Psoas muscle (tissue), 8 donors: Measurements from ENCODE around the gene BEST2. TPM values are rescaled to one million over a fixed set of nuclear protein-coding genes. Genes with fewer than 3 reads are reported as not detected.
A peak's percentile ranks its signal among the peaks of the same experiment; 100 is the strongest.

Experiments
- ATAC-seq, 4 donors: fragments of 200-7000 bp; cut with Tn5 transposase; one replicate each; pipeline ENCODE4 v1.9.1; 2020; ENCODE audit warnings: moderate library complexity in 3 of 4, mild to moderate bottlenecking in 2 of 4
- DNase-seq, 2 donors: peaks; one replicate each; pipeline ENCODE4 v3.0.0-alpha.2; 2020
- H3K27ac ChIP-seq: fragments of 200-600 bp; one replicate; pipeline ENCODE4 v1.8.0; 2022
- H3K27me3 ChIP-seq, 3 donors: fragments of 200-600 bp in 1 of 3; one replicate each; pipeline versions ENCODE4 v1.6.1 to v1.8.0; 2013 to 2022; ENCODE audit warnings: low read length in 2 of 3, mild to moderate bottlenecking in 2 of 3, moderate library complexity in 1 of 3; ENCODE audit not compliant: insufficient read depth in 3 of 3
- H3K36me3 ChIP-seq, 2 donors: fragments of 200-600 bp in 1 of 2; one replicate each; pipeline versions ENCODE4 v1.6.1 to v1.8.0; 2013 to 2022; ENCODE audit warnings: low read depth in 1 of 2, mild to moderate bottlenecking in 1 of 2, moderate library complexity in 1 of 2; ENCODE audit not compliant: insufficient read depth in 1 of 2
- H3K4me1 ChIP-seq: fragments of 200-600 bp; one replicate; pipeline ENCODE4 v1.8.0; 2022
- H3K4me3 ChIP-seq: fragments of 200-600 bp; one replicate; pipeline ENCODE4 v1.8.0; 2022; ENCODE audit warnings: mild to moderate bottlenecking
- H3K9me3 ChIP-seq: fragments of 200-600 bp; one replicate; pipeline ENCODE4 v1.8.0; 2022
- WGBS, 3 donors: extraction: QIAGEN DNeasy Blood & Tissue Kit; methylation state at CpG; one replicate each; pipeline versions ENCODE4 v1.1.6 to v1.1.7; 2013; 5-methylcytosine and 5-hydroxymethylcytosine counted together
- intact Hi-C, 2 donors: fragments of 100-400 bp; cut with DNase I; formaldehyde crosslinking; loops; one replicate each; pipeline versions ENCODE4 v1.11.0 to v1.14.2; 2022
- polyA plus RNA-seq, 3 donors: library from polyadenylated mRNA; stranded (reverse); fragments of 200-250 nt; gene quantifications; one replicate each; pipeline ENCODE4 v1.2.3, GENCODE V29; 2013
- total RNA-seq, 4 donors: library from RNA; stranded (reverse); fragmentation: NEBNext Ultra II Directional in 2 of 4; extraction: Animal tissue kit (Norgen Biotek cat#: 25700) in 2 of 4; gene quantifications; one replicate each; pipeline versions ENCODE4 v1.2.1 to v1.2.4, GENCODE V29; 2021 to 2023
- TF ChIP-seq, protein P1 (sequence below): fragments of 200-600 bp; IDR thresholded peaks from one replicate; pipeline ENCODE4 v1.8.0; 2022; ENCODE audit warnings: antibody characterized with exemption
- donor health status: healthy with polysubstance abuse.
- donor health status: DM: no; HTN: no; CAD: no; lungs with moderate emphysema.
- donor health status: Bipolar disorder and iron deficiency.
- donor health status: healthy.
- donor health status: DM: yes; HTN: yes; CAD: no.
- donor health status: DM: no; HTN: no; CAD: no.
- donor health status: DM: no; HTN: no; CAD: no.
- donor health status: DM: yes; HTN: yes; CAD: no.

The BEST2 gene
- total and polyA plus RNA-seq, 7 donors: 0.04 to 0.37 (median 0.08) TPM; not detected in 4

GRCh38 chr19:12779162-12779993, 27.8 kb downstream of the BEST2 start:
- peak; percentile 75 to 79 for DNase-seq
- 39 to 54% (median 51%) methylated on average over 15 of the region's 15 CpGs for WGBS, 3 donors
- intact Hi-C loops: no loop called here
- no peaks in the 10 kb centered on the region for H3K9me3 ChIP-seq
- H3K4me3 ChIP-seq: peak overlapping the region; percentile 86
- H3K4me1 ChIP-seq: peaks cover 36% of the 10 kb centered on the region
- no peaks in the 10 kb centered on the region for H3K27me3 ChIP-seq
- peak in 1 of 4 donors; percentile 3 for ATAC-seq
- peak overlapping the region; percentile 88 for H3K27ac ChIP-seq
- TF ChIP-seq, protein P1, sequence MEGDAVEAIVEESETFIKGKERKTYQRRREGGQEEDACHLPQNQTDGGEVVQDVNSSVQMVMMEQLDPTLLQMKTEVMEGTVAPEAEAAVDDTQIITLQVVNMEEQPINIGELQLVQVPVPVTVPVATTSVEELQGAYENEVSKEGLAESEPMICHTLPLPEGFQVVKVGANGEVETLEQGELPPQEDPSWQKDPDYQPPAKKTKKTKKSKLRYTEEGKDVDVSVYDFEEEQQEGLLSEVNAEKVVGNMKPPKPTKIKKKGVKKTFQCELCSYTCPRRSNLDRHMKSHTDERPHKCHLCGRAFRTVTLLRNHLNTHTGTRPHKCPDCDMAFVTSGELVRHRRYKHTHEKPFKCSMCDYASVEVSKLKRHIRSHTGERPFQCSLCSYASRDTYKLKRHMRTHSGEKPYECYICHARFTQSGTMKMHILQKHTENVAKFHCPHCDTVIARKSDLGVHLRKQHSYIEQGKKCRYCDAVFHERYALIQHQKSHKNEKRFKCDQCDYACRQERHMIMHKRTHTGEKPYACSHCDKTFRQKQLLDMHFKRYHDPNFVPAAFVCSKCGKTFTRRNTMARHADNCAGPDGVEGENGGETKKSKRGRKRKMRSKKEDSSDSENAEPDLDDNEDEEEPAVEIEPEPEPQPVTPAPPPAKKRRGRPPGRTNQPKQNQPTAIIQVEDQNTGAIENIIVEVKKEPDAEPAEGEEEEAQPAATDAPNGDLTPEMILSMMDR: no peak
- no peaks in the 10 kb centered on the region for H3K36me3 ChIP-seq

- H3K9me3 ChIP-seq: no peaks in the 10 kb centered on the region
- TF ChIP-seq, protein P1: no peak
- ATAC-seq (no peak), DNase-seq (no peak)
- peak overlapping the region; percentile 82 for H3K27ac ChIP-seq
- no peaks in the 10 kb centered on the region for H3K27me3 ChIP-seq
- peak overlapping the region; percentile 60 for H3K4me3 ChIP-seq
- no peaks in the 10 kb centered on the region for H3K36me3 ChIP-seq
- intact Hi-C loops: no loop called here
- WGBS, 3 donors: 2% methylated on average over 11 to 12 of the region's 12 CpGs
- H3K4me1 ChIP-seq: peaks cover 35% of the 10 kb centered on the region
Measured at GRCh38 chr19:12782174-12782423, 30.5 kb downstream of the BEST2 start.

DNA sequence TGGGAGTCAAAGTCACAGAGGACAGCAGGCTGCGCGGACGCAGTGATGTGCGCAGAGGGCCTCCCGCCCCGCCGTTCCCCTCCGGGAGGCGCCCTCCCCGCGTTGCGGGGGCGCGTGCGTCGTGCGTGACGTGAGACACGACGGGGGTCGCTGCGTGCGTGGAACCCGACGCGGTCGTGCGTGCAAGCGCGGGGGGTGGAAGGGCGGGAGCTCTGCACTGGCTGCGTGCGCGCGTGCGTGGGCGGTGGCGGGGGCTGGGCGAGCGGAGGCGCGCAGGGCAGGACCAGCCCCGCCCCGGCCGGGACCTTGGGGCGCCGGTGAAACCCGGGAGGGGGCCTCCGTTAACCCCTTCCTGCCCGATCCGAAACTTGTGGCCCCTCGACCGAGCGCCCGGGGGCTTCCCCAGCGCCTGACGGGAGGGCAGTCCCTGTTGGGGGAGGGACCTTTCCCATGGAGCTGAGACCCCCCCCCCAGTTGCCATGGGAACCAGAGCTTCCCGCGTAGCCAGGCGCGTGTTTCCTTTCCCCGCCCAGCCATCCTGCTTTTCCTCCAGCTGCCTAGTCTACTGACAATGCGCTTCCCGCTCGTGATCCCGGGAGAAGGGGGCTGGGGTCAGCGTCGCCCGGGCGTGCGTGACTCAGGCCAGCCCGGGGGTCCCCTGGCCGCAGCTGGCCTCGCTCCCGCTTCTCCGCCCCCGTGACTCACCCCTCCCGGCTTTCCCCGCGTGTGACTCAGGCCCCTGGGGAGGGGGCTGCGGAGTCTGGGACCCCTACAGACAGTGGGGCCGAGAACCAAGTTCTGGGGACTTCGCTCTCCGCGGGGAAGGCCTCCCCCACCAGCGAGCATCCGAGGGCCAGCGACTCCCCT, 31.1 kb downstream of the BEST2 start:
- Histone ChIP-seq H3K4me3 (peak overlapping the region; percentile 60), H3K27me3 (no peaks in the 10 kb centered on the region), H3K9me3 (no peaks in the 10 kb centered on the region), H3K36me3 (no peaks in the 10 kb centered on the region), H3K27ac (peak overlapping the region; percentile 82), H3K4me1 (peaks cover 34% of the 10 kb centered on the region)
- TF ChIP-seq, protein P1: peak; percentile 3
- peak; percentile 91 to 93 for DNase-seq
- ATAC-seq: peak; percentile 59 to 68 (median 64)
- 2 to 13% (median 6%) methylated on average over 28 to 88 of the region's 88 CpGs for WGBS, 3 donors
- intact Hi-C loops: no loop called here

DNA sequence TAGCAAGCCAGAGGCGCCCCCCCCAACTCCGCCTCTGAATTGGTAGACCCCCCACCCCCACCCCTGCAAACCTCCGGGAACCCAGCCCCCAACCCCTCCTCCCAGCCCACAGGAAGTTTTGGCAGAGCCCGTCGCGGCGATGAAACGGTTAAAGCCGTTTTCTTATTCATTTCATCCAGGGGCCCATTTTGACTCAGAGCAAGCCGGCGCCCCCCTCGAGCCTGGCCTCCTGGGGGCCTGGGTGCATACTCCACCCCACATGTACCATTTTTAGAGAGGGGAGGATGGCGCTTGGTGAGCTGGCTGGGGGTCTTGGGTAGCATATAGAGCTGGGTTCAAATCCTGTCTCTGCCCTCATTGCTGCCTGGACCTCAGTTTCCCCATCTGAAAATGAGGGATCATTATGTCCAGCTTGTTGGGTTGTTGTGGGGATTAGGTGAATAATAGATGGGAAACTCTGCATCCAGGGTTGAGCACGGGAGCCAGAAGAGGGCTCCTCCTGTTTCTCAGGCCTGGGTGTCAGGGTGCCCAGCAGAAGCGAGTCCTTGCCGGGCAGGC, 31.8 kb downstream of the BEST2 start:
- Histone ChIP-seq H3K27me3 (no peaks in the 10 kb centered on the region), H3K27ac (peak overlapping the region; percentile 82), H3K4me1 (peaks cover 39% of the 10 kb centered on the region), H3K9me3 (no peaks in the 10 kb centered on the region), H3K36me3 (no peaks in the 10 kb centered on the region), H3K4me3 (peak overlapping the region; percentile 60)
- DNase-seq: no peak
- ATAC-seq: no peak
- TF ChIP-seq, protein P1: no peak
- intact Hi-C loops: no loop called here
- 18 to 43% (median 24%) methylated on average over 14 to 16 of the region's 16 CpGs for WGBS, 3 donors
